ENCODE measurements around the gene KCNT1.
"Not testable (repeated sequence)": the region's sequence is repeated elsewhere in the genome, so short reads cannot be mapped to it uniquely, and the experiment has no call there.

The KCNT1 gene

DNA sequence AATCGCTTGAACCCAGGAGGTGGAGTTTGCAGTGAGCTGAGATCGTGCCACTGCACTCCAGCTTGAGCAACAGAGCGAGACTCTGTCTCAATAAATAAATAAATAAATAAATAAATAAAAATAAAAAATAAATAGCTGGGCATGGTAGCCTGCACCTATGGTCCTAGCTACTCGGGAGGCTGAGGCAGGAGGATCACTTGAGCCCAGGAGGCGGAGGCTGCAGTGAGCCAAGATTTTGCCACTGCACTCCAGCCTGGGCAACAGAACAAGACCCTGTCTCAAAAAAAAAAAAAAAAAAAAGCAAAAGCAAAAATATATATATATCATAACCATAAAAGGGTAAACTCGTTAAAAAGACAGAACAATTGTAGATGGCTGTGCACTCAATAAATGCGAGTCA is 29.2 kb upstream of the KCNT1 start:
- DNase-seq, result not testable (repeated sequence)

DNA sequence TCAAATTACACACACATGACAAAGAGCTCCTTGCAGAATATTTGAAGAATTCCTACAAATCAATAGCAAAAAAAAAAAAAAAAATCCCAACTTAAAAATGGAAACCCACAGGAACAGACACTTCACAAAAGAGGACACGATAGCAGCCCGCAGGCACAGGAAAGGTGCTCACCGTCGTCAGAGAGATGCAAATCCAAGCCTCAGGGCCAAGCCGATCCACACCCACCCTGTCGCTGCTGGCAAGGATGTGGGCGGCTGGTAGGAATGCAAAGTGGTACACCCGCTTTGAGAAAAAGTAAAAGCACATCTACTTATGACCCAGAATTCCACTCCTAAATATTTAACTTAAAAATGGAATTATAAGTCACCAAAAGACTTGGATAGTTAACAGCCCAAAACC is 28.0 kb upstream of the KCNT1 start:
- no peak for DNase-seq

DNA sequence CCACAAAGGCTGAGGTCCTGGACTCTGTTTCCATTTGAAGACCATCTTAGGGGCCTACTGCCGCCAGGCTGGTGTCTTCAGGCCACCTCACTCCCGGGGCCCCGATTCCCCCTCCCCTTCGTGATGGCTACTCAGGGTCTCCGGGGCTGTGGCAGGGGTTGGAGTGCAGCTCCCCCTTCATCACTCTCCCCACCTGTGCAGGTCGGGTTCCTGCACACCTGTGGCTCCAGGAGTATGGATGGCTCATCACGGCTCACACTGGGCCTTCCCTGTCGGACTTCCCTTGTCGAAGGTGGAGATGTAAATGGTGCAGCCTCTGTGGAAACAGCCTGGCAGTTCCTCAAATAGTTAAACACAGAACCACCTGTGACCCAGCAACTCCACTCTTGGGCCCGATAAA is 27.0 kb upstream of the KCNT1 start:
- DNase-seq, result no peak

DNA sequence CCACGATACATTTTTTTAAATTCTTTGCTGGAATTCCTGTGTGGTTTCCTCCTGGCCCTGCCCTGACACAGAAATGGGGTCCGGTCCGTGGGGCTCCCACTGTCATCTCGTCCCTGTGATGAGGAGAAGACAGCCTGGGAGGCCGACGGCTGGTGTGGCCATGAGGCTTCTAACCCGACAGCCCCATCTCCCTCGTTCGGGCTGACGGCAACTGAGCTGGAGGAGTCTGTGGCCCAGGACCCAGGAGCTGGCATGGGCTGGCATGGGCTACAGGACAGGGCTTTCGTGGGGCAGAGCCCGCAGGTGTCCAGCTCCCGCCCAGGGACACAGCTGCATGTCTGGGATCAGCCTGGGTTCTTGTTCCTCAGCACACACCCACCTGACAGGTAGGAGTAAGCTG is 25.1 kb upstream of the KCNT1 start:
- DNase-seq, result no peak

DNA sequence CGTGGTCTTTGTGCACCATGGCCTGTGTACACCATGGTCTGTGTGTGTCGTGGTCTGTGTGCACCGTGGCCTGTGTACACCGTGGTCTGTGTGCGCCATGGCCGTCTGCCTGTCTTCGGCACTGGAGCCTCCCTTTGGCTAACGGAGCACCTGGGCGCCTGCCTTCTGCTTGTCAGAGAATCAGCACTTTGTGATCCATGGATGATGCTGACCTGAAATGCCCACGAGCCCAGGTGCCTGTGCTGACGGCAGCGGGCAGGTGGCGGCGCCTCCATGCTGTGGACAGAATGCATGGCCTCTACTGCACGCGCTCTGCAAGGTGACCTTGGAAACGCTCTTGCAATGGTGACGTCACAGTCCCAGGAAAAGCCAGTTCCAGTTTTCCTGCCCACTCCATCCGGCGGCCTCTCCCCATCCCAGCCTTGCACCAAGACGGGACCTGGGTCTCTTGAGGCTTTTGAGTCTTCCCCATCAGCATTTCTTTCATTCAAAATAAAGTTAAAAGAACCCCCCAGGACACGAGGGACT is 24.3 kb upstream of the KCNT1 start:
- no peak for DNase-seq

DNA sequence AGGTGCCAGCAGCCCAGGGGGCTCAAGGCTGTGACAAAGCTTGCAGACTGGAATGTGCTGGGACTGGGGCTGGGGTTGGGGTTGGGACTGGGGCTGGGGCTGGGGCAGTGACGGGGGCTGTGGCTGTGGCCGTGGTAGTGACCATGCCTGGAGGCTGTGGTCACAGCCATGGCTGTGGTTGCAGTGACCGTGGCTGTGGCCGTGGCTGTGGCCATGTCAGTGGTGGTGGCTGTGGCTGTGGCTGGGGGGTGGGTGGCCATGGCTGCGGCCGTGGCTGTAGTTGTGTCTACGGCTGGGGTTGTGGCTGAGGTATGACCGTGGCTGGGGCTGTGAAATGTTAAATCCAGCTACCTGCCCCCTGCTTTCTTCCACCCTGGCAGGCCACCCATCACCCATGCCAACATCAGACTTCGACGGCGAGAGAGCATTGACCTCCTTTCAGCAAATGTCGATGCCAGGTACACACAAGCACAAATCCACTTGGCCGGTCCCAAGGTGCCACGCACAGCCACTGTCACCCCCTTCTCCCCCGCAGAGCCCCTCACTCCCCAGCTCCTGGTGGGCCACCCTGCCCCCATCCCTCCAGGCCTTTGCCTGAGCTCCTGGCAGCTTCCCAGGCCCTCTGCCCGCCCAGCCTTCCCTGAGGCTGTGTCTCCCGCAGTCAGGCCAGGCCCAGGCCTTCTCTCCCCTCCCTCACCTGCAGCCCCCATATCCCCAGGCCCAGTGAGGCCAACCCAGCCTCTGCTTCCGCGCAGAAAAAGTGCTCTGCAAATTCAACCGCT is 23.6 kb upstream of the KCNT1 start:
- DNase-seq, result no peak

DNA sequence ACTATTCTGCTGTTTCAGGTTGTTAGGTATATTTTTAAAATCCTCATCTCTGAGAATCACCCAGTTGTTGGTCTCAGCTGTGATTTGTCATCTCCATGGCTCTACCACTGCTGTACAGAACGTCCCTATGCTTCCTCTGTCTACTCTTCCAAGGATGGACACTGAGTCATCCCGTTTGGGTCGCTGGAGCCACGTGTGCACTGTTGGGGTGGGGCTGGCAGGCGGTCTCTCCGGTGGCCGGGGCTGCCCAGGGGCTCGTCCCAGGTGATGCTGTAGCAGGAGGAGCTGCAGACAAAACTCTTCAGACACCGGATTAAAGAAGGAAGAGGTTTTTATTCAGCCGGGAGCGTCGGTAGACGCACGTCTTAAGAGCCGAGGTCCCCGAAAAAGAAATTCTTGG is 21.9 kb upstream of the KCNT1 start:
- DNase-seq, result no peak

DNA sequence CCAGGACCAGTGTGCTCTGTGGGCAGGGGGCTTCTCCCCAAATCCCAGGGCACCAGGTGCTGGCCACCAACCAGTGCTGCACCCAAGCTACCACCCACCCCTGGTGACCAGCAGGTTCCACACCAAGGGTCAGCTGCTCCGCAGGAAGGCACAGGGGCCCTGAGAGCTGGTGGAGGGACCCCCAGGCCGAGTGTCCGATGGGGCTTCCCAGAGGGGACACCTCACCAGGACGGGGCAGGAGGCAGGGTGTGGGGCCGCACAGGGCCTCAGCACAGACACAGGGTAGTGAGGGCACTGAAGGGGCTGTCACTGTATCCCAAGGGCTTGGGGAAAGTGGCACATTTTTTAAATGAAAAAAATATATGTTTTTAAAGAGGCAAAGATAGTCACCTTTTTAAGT is 20.8 kb upstream of the KCNT1 start:
- DNase-seq, result no peak

DNA sequence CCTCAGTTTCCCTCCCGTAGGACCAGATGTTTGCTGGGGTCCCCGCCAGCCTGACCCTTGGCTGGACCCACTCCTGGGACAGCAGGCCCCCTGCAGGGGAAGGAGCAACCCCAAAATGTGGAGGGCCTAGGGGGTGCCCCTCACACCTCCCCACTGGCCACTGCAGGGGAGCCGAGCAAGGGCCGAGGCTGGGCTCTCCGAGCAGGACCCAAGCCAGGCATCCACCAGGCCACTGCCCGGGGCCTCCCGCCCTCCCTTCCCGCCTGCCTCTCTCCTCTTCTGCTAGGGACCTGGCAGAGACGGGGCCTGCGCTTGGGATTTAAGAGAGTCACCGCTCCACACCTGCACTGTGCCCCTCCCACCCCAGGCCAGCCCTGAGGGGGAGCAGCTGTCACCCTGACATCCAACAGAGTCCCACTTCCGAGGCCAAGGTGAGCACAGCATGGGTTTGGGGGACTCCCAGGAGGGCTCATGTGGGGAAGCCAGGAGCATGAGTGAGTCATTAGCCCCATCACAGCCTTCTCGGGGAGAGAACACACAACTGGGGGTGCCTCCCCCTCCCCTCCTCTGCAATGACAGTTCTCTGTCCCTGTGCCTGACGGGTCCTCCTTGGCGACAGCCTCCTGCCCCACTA is 18.5 kb upstream of the KCNT1 start:
- no peak for DNase-seq

DNA sequence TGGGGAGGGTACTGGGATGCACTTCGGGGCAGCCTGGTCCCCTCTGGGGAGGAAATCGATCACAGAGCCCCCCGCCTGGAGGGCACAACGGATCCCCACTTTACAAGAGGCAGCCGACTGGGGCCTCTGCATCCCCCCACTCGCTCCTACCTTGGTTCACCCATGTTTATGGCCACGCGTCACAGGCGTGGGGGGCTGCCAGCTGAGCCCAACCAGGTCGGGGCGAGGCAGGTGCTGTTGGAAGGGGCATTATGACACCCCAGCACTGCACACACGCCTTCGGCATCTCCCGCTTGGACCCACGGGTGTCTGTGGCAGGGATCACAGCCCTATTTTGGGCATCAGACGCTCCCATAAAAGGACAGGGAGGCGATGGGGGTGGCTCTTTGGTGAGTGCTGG is 17.3 kb upstream of the KCNT1 start:
- no peak for DNase-seq

DNA sequence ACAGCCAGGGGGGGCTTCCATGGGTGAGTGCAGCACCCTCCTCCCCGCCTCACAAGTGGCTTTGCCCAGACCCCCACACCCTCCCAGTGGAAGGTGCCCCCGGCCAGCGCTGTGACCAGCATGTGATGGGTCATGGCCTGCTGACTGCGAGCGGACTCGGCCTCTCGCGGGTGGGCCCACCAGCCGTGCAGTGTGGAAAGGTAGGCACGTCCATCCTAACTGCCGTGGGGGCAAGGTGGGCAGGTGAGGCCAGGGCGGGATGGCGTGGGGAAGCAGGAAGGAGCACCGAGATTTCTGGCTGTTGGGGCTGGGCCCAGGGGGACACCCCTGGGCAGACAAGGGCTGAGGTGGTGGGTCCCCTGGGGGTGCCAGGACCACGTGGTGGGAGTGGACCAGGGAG is 14.8 kb upstream of the KCNT1 start:
- no peak for DNase-seq

DNA sequence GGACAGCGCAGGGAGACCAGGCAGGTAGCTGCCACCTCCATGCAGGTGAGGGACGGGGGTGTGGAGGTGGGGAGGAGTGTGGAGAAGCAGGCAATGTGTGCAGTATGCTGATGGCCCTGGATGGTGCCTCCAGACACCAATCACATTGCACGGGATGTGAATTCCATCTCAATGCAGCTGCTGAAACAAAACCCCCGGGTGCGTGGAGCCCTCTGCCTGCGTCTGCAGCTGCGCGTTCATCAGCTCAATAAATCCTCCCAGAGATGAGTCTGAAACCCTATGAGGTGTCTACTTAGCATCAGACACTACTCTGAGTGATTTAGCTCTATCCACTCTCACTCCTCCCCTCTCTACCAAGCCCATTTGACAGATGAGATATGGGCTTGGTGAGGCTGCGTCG is 13.0 kb upstream of the KCNT1 start:
- peak in 5 of 58 donors; percentile 5 to 26 (median 16) for DNase-seq

DNA sequence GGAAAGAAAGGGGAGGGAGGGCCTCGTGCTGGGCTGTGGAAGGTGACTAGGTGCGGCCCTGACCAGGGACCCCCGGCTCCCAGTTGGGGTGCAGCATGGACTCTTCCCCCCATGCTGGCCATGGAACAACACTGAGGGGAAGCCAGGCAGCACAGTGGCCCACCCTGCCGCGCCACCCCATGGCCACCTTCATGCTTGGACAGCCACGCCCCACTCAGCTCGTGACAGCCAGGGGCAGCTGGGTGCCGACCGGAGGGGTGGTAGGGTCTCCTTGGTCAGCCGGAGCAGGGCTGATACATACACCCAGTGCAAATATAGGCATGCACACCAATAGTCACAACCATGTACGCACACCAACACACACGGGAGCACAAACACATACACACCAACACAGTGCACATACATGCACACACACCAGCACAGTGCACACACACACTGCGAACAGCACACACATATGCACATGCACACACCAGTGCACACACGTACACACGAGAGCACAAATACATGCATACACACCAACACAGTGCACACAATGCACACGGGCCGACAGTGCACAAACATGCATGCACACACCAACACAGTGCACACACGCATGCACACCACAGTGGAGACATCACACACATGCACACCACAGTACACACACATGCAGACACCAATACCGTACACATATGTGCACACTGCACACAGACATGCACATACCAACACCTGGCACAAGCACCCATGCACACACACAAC is 11.0 kb upstream of the KCNT1 start:
- no peak for DNase-seq

DNA sequence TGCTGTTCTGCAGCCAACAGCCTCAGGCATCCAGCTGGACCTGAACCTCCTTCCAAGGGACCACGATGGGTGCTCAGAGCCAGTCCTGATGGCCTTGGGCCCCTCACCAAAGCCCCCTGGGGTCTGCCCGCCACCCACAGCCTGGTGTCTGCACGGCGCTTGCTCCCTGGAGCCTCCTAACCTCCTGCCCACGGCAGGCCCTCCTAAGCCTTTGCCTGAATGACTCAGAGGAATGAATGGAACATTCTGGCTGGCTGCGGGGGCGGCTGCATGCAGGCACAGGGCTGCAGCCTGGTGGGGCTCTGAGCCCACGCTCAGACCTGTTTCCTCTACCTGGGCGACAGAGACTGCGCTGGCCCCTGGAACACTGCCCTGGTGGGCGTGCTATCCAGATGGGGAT is 9.6 kb upstream of the KCNT1 start:
- DNase-seq, result peak in 22 of 58 donors; percentile 10 to 68 (median 32)

DNA sequence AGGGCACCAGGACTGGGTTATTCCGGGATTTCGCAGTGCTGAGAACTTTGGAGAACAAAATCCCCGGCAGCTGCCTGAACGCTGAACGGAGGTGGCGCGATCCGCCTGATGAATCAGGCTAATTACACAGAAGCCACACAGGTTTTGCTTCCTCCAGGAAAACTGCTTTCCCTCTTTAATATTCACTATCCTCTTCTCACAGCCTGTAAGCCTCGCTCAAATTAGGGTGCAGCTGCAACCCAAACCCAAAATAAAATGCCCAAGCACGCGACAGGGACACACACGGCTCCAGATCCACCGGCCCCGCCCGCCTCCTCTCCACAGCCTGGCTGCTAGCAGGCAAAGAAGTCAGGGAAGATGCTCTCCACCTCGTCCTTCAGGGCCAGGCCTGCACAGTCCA is 8.7 kb upstream of the KCNT1 start:
- DNase-seq, result peak in 39 of 58 donors; percentile 9 to 84 (median 43)

DNA sequence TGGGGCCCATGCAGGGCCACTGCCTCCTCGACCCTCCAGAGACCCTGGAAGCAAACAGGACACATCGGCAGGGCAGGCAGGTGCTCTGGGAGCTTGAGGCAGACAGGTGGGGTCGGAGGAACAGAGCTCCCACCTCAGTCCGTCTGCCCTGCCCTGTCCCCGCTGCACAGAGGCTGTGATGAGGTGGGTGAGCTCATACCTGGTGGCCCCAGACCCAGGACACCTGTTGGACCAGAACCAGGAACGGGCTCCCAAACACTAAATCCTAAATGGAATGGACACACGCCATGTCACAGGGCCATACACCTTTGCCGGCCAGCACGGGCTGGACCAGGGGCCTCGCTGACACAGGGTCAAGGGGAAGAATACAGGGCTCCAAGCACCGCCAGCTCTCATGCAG is 8.2 kb upstream of the KCNT1 start:
- DNase-seq, result no peak

DNA sequence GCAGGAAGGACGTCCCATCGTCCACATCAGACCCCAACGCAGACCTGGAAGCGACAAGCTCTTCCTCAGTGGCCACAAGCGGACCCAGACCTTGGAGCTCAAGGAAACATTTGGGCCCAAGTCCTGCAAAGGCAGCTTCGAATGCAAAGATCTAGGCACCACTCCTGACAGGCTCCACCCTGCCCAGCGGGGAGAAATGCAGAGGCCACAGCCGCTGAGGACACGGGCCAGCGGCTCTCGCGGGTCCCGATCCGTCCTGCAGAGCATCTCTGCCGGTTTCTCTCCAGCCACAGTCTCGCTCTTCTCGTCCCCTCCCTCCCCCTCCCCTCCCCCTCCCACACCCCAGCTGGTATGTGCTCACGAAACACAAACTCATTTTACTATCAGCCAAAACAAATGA is 7.6 kb upstream of the KCNT1 start:
- DNase-seq, result no peak

DNA sequence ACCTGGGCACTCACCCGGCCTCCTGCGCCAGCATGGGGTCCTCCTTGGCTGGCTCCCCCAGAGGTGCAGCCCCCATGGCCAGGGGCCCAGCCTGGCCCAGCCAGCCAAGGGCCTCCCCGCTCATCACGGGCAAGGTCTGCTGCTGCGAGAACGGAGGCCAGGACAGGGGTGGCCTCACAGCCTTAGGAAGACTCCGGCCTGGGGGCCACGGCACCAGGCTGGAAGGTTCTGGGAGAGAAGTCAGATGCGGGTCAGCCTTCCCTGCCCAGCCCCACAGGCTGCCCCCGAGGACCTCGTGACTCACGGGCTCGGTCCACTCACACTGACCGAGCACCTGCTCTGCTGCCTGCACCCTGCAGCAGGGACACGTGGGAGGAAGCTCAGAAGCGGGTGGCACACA is 6.9 kb upstream of the KCNT1 start:
- no peak for DNase-seq

DNA sequence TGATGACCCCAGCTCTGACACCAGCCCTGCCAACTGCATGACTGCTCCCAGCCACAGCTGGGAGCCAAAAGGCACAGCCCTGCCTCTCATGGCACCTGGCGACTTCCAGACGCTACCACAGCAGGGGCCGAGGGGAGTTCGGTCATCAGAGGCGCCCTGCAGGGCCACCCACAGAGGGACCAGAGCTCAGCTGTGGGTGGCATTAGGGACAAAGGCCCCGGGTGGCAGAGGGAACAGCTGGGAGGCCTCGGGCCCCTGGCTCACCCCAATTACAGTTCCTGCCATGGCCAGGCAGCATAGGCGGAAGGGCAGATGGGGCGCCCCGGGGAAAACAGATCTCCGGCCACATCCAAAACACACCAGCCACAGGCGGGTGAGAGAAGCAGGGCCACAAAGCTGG is 6.3 kb upstream of the KCNT1 start:
- DNase-seq, result no peak

DNA sequence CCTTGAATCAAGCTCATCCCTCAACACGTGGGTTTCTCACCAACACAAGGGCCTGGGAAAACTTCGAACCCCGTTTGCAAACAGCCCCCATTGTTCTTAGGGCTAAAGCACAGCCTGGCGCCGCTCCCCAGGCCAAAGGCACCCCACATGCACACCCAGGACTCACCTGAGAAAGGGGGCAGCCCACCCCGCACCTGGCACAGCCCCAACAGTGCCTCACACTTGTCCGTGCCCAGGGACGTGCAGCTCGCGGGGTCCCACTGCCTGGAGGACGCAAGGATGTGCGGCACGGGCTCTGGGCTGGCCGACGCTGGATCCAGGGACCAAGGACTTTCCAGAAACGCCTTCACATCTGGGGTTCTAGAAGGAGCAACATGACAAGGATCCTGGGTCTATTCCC is 5.5 kb upstream of the KCNT1 start:
- no peak for DNase-seq

DNA sequence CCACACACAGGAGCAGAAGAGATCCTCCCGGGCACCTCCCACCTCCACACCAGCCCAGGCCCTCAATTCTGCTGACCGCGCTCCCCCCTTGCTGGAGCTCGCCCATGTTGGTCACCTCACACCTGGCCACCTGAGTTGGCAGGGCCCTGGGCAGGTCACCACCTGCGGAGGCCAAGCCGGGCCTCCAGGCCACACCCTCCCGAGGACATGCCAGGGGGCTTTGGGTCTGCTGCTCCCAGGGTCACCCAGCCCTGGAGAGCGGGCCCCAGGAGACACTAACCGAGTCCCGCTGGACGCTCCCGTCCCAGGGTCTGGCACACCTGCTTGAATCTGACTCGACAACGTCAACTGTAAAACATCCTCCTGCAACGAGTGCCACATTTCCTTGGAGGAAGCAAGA is 4.8 kb upstream of the KCNT1 start:
- no peak for DNase-seq

DNA sequence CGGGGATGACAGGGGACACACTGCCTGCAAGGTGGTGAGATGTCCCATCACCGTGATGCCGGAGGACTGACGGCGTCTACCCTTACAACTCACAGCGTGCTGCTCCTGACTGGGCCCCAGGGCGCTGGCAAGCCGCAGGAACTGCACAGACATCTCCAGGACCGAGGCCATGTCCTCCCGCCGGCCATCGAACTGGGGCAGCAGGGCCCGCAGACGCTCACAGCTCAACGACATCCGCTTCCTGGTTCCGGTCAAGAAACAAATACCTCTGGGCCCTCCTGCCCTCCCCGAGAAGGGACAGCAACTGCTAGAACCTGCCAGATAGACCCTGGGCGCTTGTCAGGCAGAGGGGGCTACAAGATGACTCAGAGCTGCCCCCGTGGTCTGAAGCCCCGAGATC is 3.7 kb upstream of the KCNT1 start:
- DNase-seq, result no peak

Data from anterior cingulate cortex (tissue), 58 donors.